Measurements from ENCODE around the gene GRIFIN.

The GRIFIN gene

GRCh38 chr7:2461268-2462026 lies 14.8 kb downstream of the GRIFIN start:
- in situ Hi-C loops (cut with MboI; ENCODE audit: low sequenced_read_pairs): no loop called here

GRCh38 chr7:2460641-2461040 lies 15.6 kb downstream of the GRIFIN start:
- in situ Hi-C loops (cut with MboI; ENCODE audit: low sequenced_read_pairs): no loop called here

- in situ Hi-C loops (cut with MboI; ENCODE audit: low sequenced_read_pairs): no loop called here
These were observed 16.0 kb downstream of the GRIFIN start for GRCh38 chr7:2460188-2460587.

GRCh38 chr7:2459674-2460073 lies 16.5 kb downstream of the GRIFIN start:
- in situ Hi-C loops (cut with MboI; ENCODE audit: low sequenced_read_pairs): loop anchor here (10.0 kb wide), 1 partner anchor 225 kb away; the partner anchor contains the start of gene AMZ1

GRCh38 chr7:2453849-2454248 lies 22.3 kb downstream of the GRIFIN start:
- in situ Hi-C loops (cut with MboI; ENCODE audit: low sequenced_read_pairs): loop anchor here (10.0 kb wide), 1 partner anchor 231 kb away; the partner anchor contains the start of gene AMZ1

GRCh38 chr7:2452643-2453270 lies 23.4 kb downstream of the GRIFIN start:
- in situ Hi-C loops (cut with MboI; ENCODE audit: low sequenced_read_pairs): loop anchor here (10.0 kb wide), 1 partner anchor 232 kb away; the partner anchor contains the start of gene AMZ1

- in situ Hi-C loops (cut with MboI; ENCODE audit: low sequenced_read_pairs): loop anchor here (10.0 kb wide), 1 partner anchor 233 kb away; the partner anchor contains the start of gene AMZ1
These were observed 24.1 kb downstream of the GRIFIN start for GRCh38 chr7:2452074-2452507.

- in situ Hi-C loops (cut with MboI; ENCODE audit: low sequenced_read_pairs): loop anchor here (10.0 kb wide), 1 partner anchor 233 kb away; the partner anchor contains the start of gene AMZ1
These were observed 24.8 kb downstream of the GRIFIN start for GRCh38 chr7:2451171-2452073.

GRCh38 chr7:2450198-2451107 lies 25.7 kb downstream of the GRIFIN start:
- in situ Hi-C loops (cut with MboI; ENCODE audit: low sequenced_read_pairs): loop anchor here (10.0 kb wide), 1 partner anchor 234 kb away; the partner anchor contains the start of gene AMZ1

- in situ Hi-C loops (cut with MboI; ENCODE audit: low sequenced_read_pairs): no loop called here
These were observed 29.5 kb downstream of the GRIFIN start for GRCh38 chr7:2446676-2447075.

GRCh38 chr7:2445898-2446555 lies 30.2 kb downstream of the GRIFIN start:
- in situ Hi-C loops (cut with MboI; ENCODE audit: low sequenced_read_pairs): no loop called here

- in situ Hi-C loops (cut with MboI; ENCODE audit: low sequenced_read_pairs): no loop called here
These were observed 31.2 kb downstream of the GRIFIN start for GRCh38 chr7:2445047-2445446.

GRCh38 chr7:2444476-2444875 lies 31.7 kb downstream of the GRIFIN start:
- in situ Hi-C loops (cut with MboI; ENCODE audit: low sequenced_read_pairs): no loop called here

- in situ Hi-C loops (cut with MboI; ENCODE audit: low sequenced_read_pairs): no loop called here
These were observed 32.7 kb downstream of the GRIFIN start for GRCh38 chr7:2443491-2443890.

- in situ Hi-C loops (cut with MboI; ENCODE audit: low sequenced_read_pairs): no loop called here
These were observed 34.7 kb downstream of the GRIFIN start for GRCh38 chr7:2441430-2442058.

- in situ Hi-C loops (cut with MboI; ENCODE audit: low sequenced_read_pairs): no loop called here
These were observed 35.5 kb downstream of the GRIFIN start for GRCh38 chr7:2440608-2441245.

- in situ Hi-C loops (cut with MboI; ENCODE audit: low sequenced_read_pairs): no loop called here
These were observed 37.4 kb downstream of the GRIFIN start for GRCh38 chr7:2438775-2439174.

- in situ Hi-C loops (cut with MboI; ENCODE audit: low sequenced_read_pairs): no loop called here
These were observed 38.0 kb downstream of the GRIFIN start for GRCh38 chr7:2438186-2438585.
